Smooth muscle cell (in vitro differentiated cells): ENCODE data around the gene TCF25. TPM values are rescaled to one million over a fixed set of nuclear protein-coding genes. Genes with fewer than 3 reads are reported as not detected.

ENCODE experiments used
- DNase-seq: peaks from one replicate; lab custom pipeline; 2025; ENCODE audit not compliant: unreplicated experiment; lab: John Stamatoyannopoulos, UW
- H2AFZ ChIP-seq: fragments of 200-600 bp; sonication (generic); 2 replicates; pipeline ENCODE4 v1.6.0; 2016; ENCODE audit warnings: antibody characterized with exemption, low read depth, mild to moderate bottlenecking
- H3F3A ChIP-seq: fragments of 200-600 bp; sonication (generic); 2 replicates; pipeline ENCODE4 v1.6.0; 2017; ENCODE audit warnings: antibody characterized with exemption, low read depth
- H3K27ac ChIP-seq: fragments of 200-600 bp; sonication (generic); 2 replicates; pipeline ENCODE4 v1.5.1; 2016; ENCODE audit warnings: low read depth, mild to moderate bottlenecking
- H3K27me3 ChIP-seq: fragments of 200-600 bp; sonication (generic); 2 replicates; pipeline ENCODE4 v1.6.1; 2016; ENCODE audit warnings: low read depth, mild to moderate bottlenecking
- H3K36me3 ChIP-seq: fragments of 200-600 bp; sonication (generic); 2 replicates; pipeline ENCODE4 v1.5.1; 2016; ENCODE audit warnings: low read depth
- H3K4me1 ChIP-seq: fragments of 200-600 bp; sonication (generic); 2 replicates; pipeline ENCODE4 v1.5.1; 2016; ENCODE audit warnings: low read depth
- H3K4me2 ChIP-seq: fragments of 200-600 bp; sonication (generic); 2 replicates; pipeline ENCODE4 v1.6.0; 2016; ENCODE audit warnings: mild to moderate bottlenecking
- H3K4me3 ChIP-seq: fragments of 200-600 bp; sonication (generic); 2 replicates; pipeline ENCODE4 v1.5.1; 2016; ENCODE audit warnings: mild to moderate bottlenecking
- H3K79me2 ChIP-seq: fragments of 200-600 bp; sonication (generic); 2 replicates; pipeline ENCODE4 v1.6.0; 2016; ENCODE audit warnings: low read depth, mild to moderate bottlenecking
- H3K9ac ChIP-seq: fragments of 200-600 bp; sonication (generic); 2 replicates; pipeline ENCODE4 v1.6.0; 2016; ENCODE audit warnings: low read depth
- H3K9me3 ChIP-seq: fragments of 200-600 bp; sonication (generic); replicated peaks from 2 replicates; pipeline ENCODE4 v1.5.1; 2016; ENCODE audit warnings: low read depth
- H4K20me1 ChIP-seq: fragments of 200-600 bp; sonication (generic); 2 replicates; pipeline ENCODE4 v1.6.0; 2016; ENCODE audit warnings: low read depth
- WGBS: methylation state at CpG from one replicate; pipeline ENCODE4 v1.1.7; 2016; ENCODE audit warnings: low lambda C conversion rate; 5-methylcytosine and 5-hydroxymethylcytosine counted together
- polyA plus RNA-seq: library from polyadenylated mRNA; unstranded; fragments of >200 nt; fragmentation: Nextera tagmentation; extraction: Ambion mirVana; gene quantifications from 2 replicates; pipeline ENCODE4 v1.2.1, GENCODE V29; 2016
- total RNA-seq: library from RNA; depleted of rRNA; stranded (reverse); fragments of >200 nt; gene quantifications from 2 replicates; pipeline ENCODE4 v1.2.3, GENCODE V29; 2014
- TF ChIP-seq, protein P1 (sequence below): fragments of 200-600 bp; sonication (generic); IDR thresholded peaks from 2 replicates; pipeline ENCODE4 v1.5.1; 2017; ENCODE audit warnings: borderline replicate concordance, mild to moderate bottlenecking, antibody characterized with exemption; ENCODE audit not compliant: insufficient read depth, poor library complexity, severe bottlenecking

Gene TCF25
- total and polyA plus RNA-seq, 2 experiments from 2014 or later, result 99.8 to 174 TPM

GRCh38 chr16:89847051-89847939 is 26.1 kb upstream of the TCF25 start:
- no peak overlapping the region for H3K9ac ChIP-seq
- H3K4me1 ChIP-seq, result no peaks in the 10 kb centered on the region
- H3K27ac ChIP-seq, result no peak overlapping the region
- H3K9me3 ChIP-seq, result no peaks in the 10 kb centered on the region
- no peaks in the 10 kb centered on the region for H3K79me2 ChIP-seq
- no peaks in the 10 kb centered on the region for H3K27me3 ChIP-seq
- H2AFZ ChIP-seq, result no peak overlapping the region
- DNase-seq, result no peak
- TF ChIP-seq, protein P1, sequence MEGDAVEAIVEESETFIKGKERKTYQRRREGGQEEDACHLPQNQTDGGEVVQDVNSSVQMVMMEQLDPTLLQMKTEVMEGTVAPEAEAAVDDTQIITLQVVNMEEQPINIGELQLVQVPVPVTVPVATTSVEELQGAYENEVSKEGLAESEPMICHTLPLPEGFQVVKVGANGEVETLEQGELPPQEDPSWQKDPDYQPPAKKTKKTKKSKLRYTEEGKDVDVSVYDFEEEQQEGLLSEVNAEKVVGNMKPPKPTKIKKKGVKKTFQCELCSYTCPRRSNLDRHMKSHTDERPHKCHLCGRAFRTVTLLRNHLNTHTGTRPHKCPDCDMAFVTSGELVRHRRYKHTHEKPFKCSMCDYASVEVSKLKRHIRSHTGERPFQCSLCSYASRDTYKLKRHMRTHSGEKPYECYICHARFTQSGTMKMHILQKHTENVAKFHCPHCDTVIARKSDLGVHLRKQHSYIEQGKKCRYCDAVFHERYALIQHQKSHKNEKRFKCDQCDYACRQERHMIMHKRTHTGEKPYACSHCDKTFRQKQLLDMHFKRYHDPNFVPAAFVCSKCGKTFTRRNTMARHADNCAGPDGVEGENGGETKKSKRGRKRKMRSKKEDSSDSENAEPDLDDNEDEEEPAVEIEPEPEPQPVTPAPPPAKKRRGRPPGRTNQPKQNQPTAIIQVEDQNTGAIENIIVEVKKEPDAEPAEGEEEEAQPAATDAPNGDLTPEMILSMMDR, result no peak
- H3K4me3 ChIP-seq, result no peak overlapping the region
- H3K4me2 ChIP-seq, result no peak overlapping the region
- WGBS, result 83% methylated on average over 26 of the region's 26 CpGs
- H3K36me3 ChIP-seq, result no peaks in the 10 kb centered on the region
- no peaks in the 10 kb centered on the region for H4K20me1 ChIP-seq
- no peaks in the 10 kb centered on the region for H3F3A ChIP-seq

- H4K20me1 ChIP-seq, result no peaks in the 10 kb centered on the region
- no peaks in the 10 kb centered on the region for H3F3A ChIP-seq
- no peaks in the 10 kb centered on the region for H3K27me3 ChIP-seq
- H3K4me3 ChIP-seq, result no peak overlapping the region
- H3K79me2 ChIP-seq, result no peaks in the 10 kb centered on the region
- DNase-seq, result no peak
- H3K36me3 ChIP-seq, result no peaks in the 10 kb centered on the region
- H3K4me2 ChIP-seq, result no peak overlapping the region
- H3K9ac ChIP-seq, result no peak overlapping the region
- no peak overlapping the region for H2AFZ ChIP-seq
- no peak overlapping the region for H3K27ac ChIP-seq
- H3K9me3 ChIP-seq, result no peaks in the 10 kb centered on the region
- TF ChIP-seq, protein P1, result no peak
- 85% methylated on average over 14 of the region's 14 CpGs for WGBS
- no peaks in the 10 kb centered on the region for H3K4me1 ChIP-seq
Observed at GRCh38 chr16:89847940-89848297, 25.5 kb upstream of the TCF25 start.

- no peak overlapping the region for H3K4me2 ChIP-seq
Observed at GRCh38 chr16:89848974-89849373, 24.4 kb upstream of the TCF25 start.

More at GRCh38 chr16:89848974-89849373, 24.4 kb upstream of the TCF25 start:
- no peak for DNase-seq
- Histone ChIP-seq H3K27me3 (no peaks in the 10 kb centered on the region), H2AFZ (no peak overlapping the region), H3K36me3 (no peaks in the 10 kb centered on the region), H3K9me3 (no peaks in the 10 kb centered on the region), H3K27ac (no peak overlapping the region), H3K9ac (no peak overlapping the region), H3K4me1 (no peaks in the 10 kb centered on the region), H3K4me3 (no peak overlapping the region), H4K20me1 (no peaks in the 10 kb centered on the region), H3K79me2 (no peaks in the 10 kb centered on the region), H3F3A (no peaks in the 10 kb centered on the region)
- TF ChIP-seq, protein P1, result no peak
- 89% methylated on average over 11 of the region's 11 CpGs for WGBS
